H1 (cell line): Measurements from ENCODE around the gene ARHGAP8. TPM values are rescaled to one million over a fixed set of nuclear protein-coding genes. Genes with fewer than 3 reads are reported as not detected.
A peak's percentile ranks its signal among the peaks of the same experiment; 100 is the strongest.

Experiments
- ATF3 ChIP-seq: IDR thresholded peaks from 2 replicates; pipeline ENCODE4 v1.6.1; 2011; ENCODE audit warnings: low read depth, mild to moderate bottlenecking, low read length; ENCODE audit not compliant: insufficient read depth
- BACH1 ChIP-seq: IDR thresholded peaks from 2 replicates; pipeline ENCODE4 v1.6.1; 2012; ENCODE audit warnings: low read length, improper control_type of control experiment
- CBX8 ChIP-seq: fragments of 300-800, 300-1000 bp; sonication (generic); IDR thresholded peaks from 2 replicates; pipeline ENCODE4 v1.7.1; 2016; ENCODE audit warnings: low read depth, low read length, borderline replicate concordance
- CHD1 ChIP-seq: IDR thresholded peaks from 2 replicates; pipeline ENCODE4 v1.6.1; 2012; ENCODE audit warnings: low read depth, low read length, improper control_type of control experiment
- E2F6 ChIP-seq: IDR thresholded peaks from 2 replicates; pipeline ENCODE4 v1.6.1; 2012; ENCODE audit warnings: inconsistent platforms
- EP300 ChIP-seq, 2 experiments: IDR thresholded peaks; 1 replicate in 1 of 2; 2 replicates in 1 of 2; pipeline ENCODE4 v1.6.1; 2011 to 2012; ENCODE audit warnings: low read depth in 2 of 2, low read length in 2 of 2, mild to moderate bottlenecking in 2 of 2, borderline replicate concordance in 1 of 2, inconsistent platforms in 1 of 2, moderate library complexity in 1 of 2
- EZH2 ChIP-seq: fragments of 200-600 bp; sonication (generic); IDR thresholded peaks from 2 replicates; pipeline ENCODE4 v1.7.1; 2012; ENCODE audit warnings: low read depth, mild to moderate bottlenecking, moderate library complexity, low read length, inconsistent platforms; ENCODE audit not compliant: severe bottlenecking
- FOSL1 ChIP-seq: IDR thresholded peaks from 2 replicates; pipeline ENCODE4 v1.6.1; 2011; ENCODE audit warnings: mild to moderate bottlenecking, low read depth, low read length, moderate library complexity; ENCODE audit not compliant: insufficient read depth
- KDM5A ChIP-seq: fragments of 200-600 bp; IDR thresholded peaks from 2 replicates; pipeline ENCODE4 v1.7.1; 2012; ENCODE audit warnings: mild to moderate bottlenecking, low read length, inconsistent platforms, mixed read lengths
- NANOG ChIP-seq: IDR thresholded peaks from 2 replicates; pipeline ENCODE4 v1.6.1; 2011; ENCODE audit warnings: low read length, low read depth, mild to moderate bottlenecking, inconsistent platforms; ENCODE audit not compliant: insufficient read depth, poor library complexity, severe bottlenecking
- PHF8 ChIP-seq: fragments of 200-600 bp; sonication (generic); conservative IDR thresholded peaks from 2 replicates; pipeline ENCODE4 v1.7.1; 2012; ENCODE audit warnings: low read depth, mild to moderate bottlenecking, inconsistent platforms, low read length, moderate library complexity
- POLR2A ChIP-seq, 2 experiments: IDR thresholded peaks; 1 replicate in 1 of 2; 2 replicates in 1 of 2; pipeline ENCODE4 v1.6.1; 2011; ENCODE audit warnings: low read depth in 2 of 2, low read length in 2 of 2, mild to moderate bottlenecking in 2 of 2; ENCODE audit errors: control extremely low read depth in 1 of 2
- POU5F1 ChIP-seq: IDR thresholded peaks from 2 replicates; pipeline ENCODE4 v1.6.1; 2011; ENCODE audit warnings: low read depth, mild to moderate bottlenecking, low read length, moderate library complexity
- RBBP5 ChIP-seq: IDR thresholded peaks from 2 replicates; pipeline ENCODE4 v1.7.1; 2012; ENCODE audit warnings: low read depth, mild to moderate bottlenecking, inconsistent platforms, low read length, moderate library complexity, borderline replicate concordance
- SIN3A ChIP-seq, 2 experiments: IDR thresholded peaks in 1 of 2; conservative IDR thresholded peaks in 1 of 2; 2 replicates each; pipeline ENCODE4 v1.6.1; 2011 to 2012; ENCODE audit warnings: low read length in 2 of 2, improper control_type of control experiment in 1 of 2, low read depth in 1 of 2, mild to moderate bottlenecking in 1 of 2
- SP2 ChIP-seq: IDR thresholded peaks from 2 replicates; pipeline ENCODE4 v1.6.1; 2012; ENCODE audit warnings: mild to moderate bottlenecking, low read length, inconsistent platforms
- SP4 ChIP-seq: IDR thresholded peaks from 2 replicates; pipeline ENCODE4 v1.6.1; 2012; ENCODE audit warnings: low read length, inconsistent platforms
- SRF ChIP-seq: IDR thresholded peaks from 2 replicates; pipeline ENCODE4 v1.6.1; 2011; ENCODE audit warnings: mild to moderate bottlenecking, low read depth, low read length, moderate library complexity
- TBP ChIP-seq: IDR thresholded peaks from 2 replicates; pipeline ENCODE4 v1.6.1; 2011; ENCODE audit warnings: low read depth, low read length, improper control_type of control experiment
- TCF12 ChIP-seq: IDR thresholded peaks from 2 replicates; pipeline ENCODE4 v1.6.1; 2011; ENCODE audit warnings: low read depth, mild to moderate bottlenecking, low read length
- YY1 ChIP-seq: IDR thresholded peaks from 2 replicates; pipeline ENCODE4 v1.6.1; 2011; ENCODE audit warnings: low read depth, mild to moderate bottlenecking, low read length
- ZNF274 ChIP-seq: IDR thresholded peaks from 2 replicates; pipeline ENCODE4 v1.7.0; 2012; ENCODE audit warnings: low read length, borderline replicate concordance; ENCODE audit errors: extremely low read depth
- polyA plus RNA-seq, 7 experiments: library from polyadenylated mRNA; depleted of rRNA in 3 of 7; stranded (reverse) in 5 of 7; unstranded in 2 of 7; fragments of >200 nt in 5 of 7; fragments of 200-250 nt in 2 of 7; gene quantifications; 1 replicate in 5 of 7; 2 replicates in 1 of 7; 4 replicates in 1 of 7; pipeline versions ENCODE4 v1.2.1 to v1.2.3, GENCODE V29; 2011 to 2013; ENCODE audit warnings: missing spikeins in 2 of 7, mixed read lengths in 2 of 7
- total RNA-seq: library from RNA; stranded (reverse); fragmentation: NEBNext Ultra II Directional; extraction: Animal tissue kit (Norgen Biotek cat#: 25700); gene quantifications from 2 replicates; pipeline ENCODE4 v1.2.1, GENCODE V29; 2021

Gene ARHGAP8
- total and polyA plus RNA-seq, 2 of the 8 experiments (the other 6 are each of a cell fraction or from before 2014, with no cell fraction given): 35.6 to 47.7 TPM

GRCh38 chr22:44752285-44753188 is at the start of gene ARHGAP8 (continued):
- TF ChIP-seq YY1 (no peak), NANOG (no peak), EP300 (IDR thresholded peaks at IDR 0.05; ENCODE audit: borderline replicate concordance in 1 of 2, low read depth in 2 of 2, low read length in 2 of 2) (no peak), BACH1 (no peak), POU5F1 (no peak), TCF12 (0 out of 2 replicates have a peak, but pooled peaks have one; percentile 26), POLR2A (IDR thresholded peaks at IDR 0.05; ENCODE audit: control extremely low read depth in 1 of 2, low read depth in 2 of 2, low read length in 2 of 2) (peak in 1 of 2 experiments; percentile 41; a peak in 1 of 3 replicates), RBBP5 (0 out of 2 replicates have a peak, but pooled peaks have one; percentile 46), ATF3 (no peak), SIN3A (conservative IDR thresholded peaks at IDR 0.05 in 1 of 2, IDR thresholded peaks at IDR 0.05 in 1 of 2; ENCODE audit: low read depth in 1 of 2, low read length in 2 of 2) (0 out of 4 replicates have a peak, but pooled peaks have one; percentile 12 to 53), TBP (no peak), E2F6 (peak; percentile 9; the same call in 1 of the 2 replicates), SP4 (no peak), KDM5A (no peak), CBX8 (no peak), SRF (no peak), FOSL1 (no peak), SP2 (no peak), ZNF274 (no peak), PHF8 (peak; percentile 34; the same call in 1 of the 2 replicates), EZH2 (no peak), CHD1 (no peak)
